OCI-LY7 (cell line): ENCODE results near the gene WEE2. TPM values are rescaled to one million over a fixed set of nuclear protein-coding genes. Genes with fewer than 3 reads are reported as not detected.

Source experiments
- BruUV-seq: library from RNA; stranded (reverse); fragments of 400-500 nt; replicated peaks from 2 replicates; lab custom pipeline; 2021; lab: Mats Ljungman, UMichigan
- CTCF ChIA-PET: fragments of 300-600 bp; sonication (Branson Sonifier 250); formaldehyde crosslinking; loops from one replicate; lab custom pipeline; 2022; ENCODE audit warnings: antibody characterized with exemption; ENCODE audit not compliant: unreplicated experiment; lab: Charles Lee
- POLR2A ChIA-PET: fragments of 300-600 bp; sonication (Branson Sonifier 250); formaldehyde crosslinking; loops from one replicate; lab custom pipeline; 2022; ENCODE audit warnings: antibody characterized with exemption; lab: Charles Lee
- DNase-seq: peaks from one replicate; pipeline ENCODE4 v3.0.0-alpha.2; 2015; ENCODE audit warnings: low spot score
- H2AFZ ChIP-seq: fragments of 200-600 bp; sonication (generic), shearing (Covaris generic); 2 replicates; pipeline ENCODE4 v1.6.1; 2014; ENCODE audit warnings: mild to moderate bottlenecking, antibody characterized with exemption, low read length, moderate library complexity
- H3K27ac ChIP-seq: fragments of 200-600 bp; sonication (generic); 2 replicates; pipeline ENCODE4 v1.5.1; 2014; ENCODE audit warnings: mixed run types, low read depth, mild to moderate bottlenecking, moderate library complexity, low read length, inconsistent platforms; ENCODE audit not compliant: poor library complexity, severe bottlenecking
- H3K36me3 ChIP-seq: fragments of 200-600 bp; sonication (generic); 2 replicates; pipeline ENCODE4 v1.6.1; 2014; ENCODE audit warnings: mild to moderate bottlenecking, antibody characterized with exemption, low read length, moderate library complexity, mixed read lengths; ENCODE audit not compliant: insufficient read depth
- H3K4me1 ChIP-seq: fragments of 200-600 bp; sonication (generic); 2 replicates; pipeline ENCODE4 v1.5.1; 2014; ENCODE audit warnings: mild to moderate bottlenecking, low read length; ENCODE audit not compliant: insufficient read depth, poor library complexity, severe bottlenecking
- H3K4me2 ChIP-seq: fragments of 200-600 bp; sonication (generic); 2 replicates; pipeline ENCODE4 v1.6.1; 2014; ENCODE audit warnings: mild to moderate bottlenecking, low read length
- H3K4me3 ChIP-seq: fragments of 200-600 bp; sonication (generic); 2 replicates; pipeline ENCODE4 v1.5.1; 2014; ENCODE audit warnings: mild to moderate bottlenecking, low read depth, low read length; ENCODE audit not compliant: poor library complexity, severe bottlenecking
- H3K79me2 ChIP-seq: fragments of 200-600 bp; sonication (generic); 2 replicates; pipeline ENCODE4 v1.6.1; 2016; ENCODE audit warnings: low read depth, mild to moderate bottlenecking, low read length, moderate library complexity, mixed read lengths; ENCODE audit not compliant: insufficient read depth
- H3K9me2 ChIP-seq: fragments of 200-600 bp; sonication (generic); 2 replicates; pipeline ENCODE4 v1.6.1; 2016; ENCODE audit warnings: mild to moderate bottlenecking, low read length, mixed read lengths; ENCODE audit not compliant: insufficient read depth
- H3K9me3 ChIP-seq: fragments of 200-600 bp; sonication (generic); 2 replicates; pipeline ENCODE4 v1.6.1; 2014; ENCODE audit warnings: mild to moderate bottlenecking, mixed run types, low read length, mixed read lengths
- H4K20me1 ChIP-seq: fragments of 200-600 bp; sonication (generic); 2 replicates; pipeline ENCODE4 v1.6.1; 2014; ENCODE audit warnings: mild to moderate bottlenecking, antibody characterized with exemption, low read length, moderate library complexity, mixed read lengths; ENCODE audit not compliant: insufficient read depth
- EZH2phosphoT487 ChIP-seq: fragments of 200-600 bp; sonication (generic); IDR thresholded peaks from 2 replicates; pipeline ENCODE4 v1.6.1; 2018; ENCODE audit warnings: low read depth, borderline replicate concordance, mild to moderate bottlenecking, mixed run types, antibody characterized with exemption, low read length, moderate library complexity, mixed read lengths
- intact Hi-C: fragments of 100-400 bp; cut with micrococcal nuclease; formaldehyde crosslinking; loops from one replicate; pipeline ENCODE4 v1.10.0; 2022; ENCODE audit not compliant: unreplicated experiment
- total RNA-seq, 2 experiments: library from RNA; depleted of rRNA in 1 of 2; stranded (reverse); fragments of >200 nt in 1 of 2; shearing (Covaris generic) in 1 of 2; gene quantifications; 2 replicates each; pipeline ENCODE4 v1.2.3, GENCODE V29; 2014 to 2022
- TF ChIP-seq, protein P1 (sequence below): fragments of 200-600 bp; sonication (generic); conservative IDR thresholded peaks from 2 replicates; pipeline ENCODE4 v1.5.1; 2014; ENCODE audit warnings: mild to moderate bottlenecking, antibody characterized with exemption, low read length, moderate library complexity, mixed read lengths

The WEE2 gene
- total RNA-seq, 2 experiments from 2014 or later: not detected

GRCh38 chr7:141702892-141703291 is 5.3 kb upstream of the WEE2 start:
- H2AFZ ChIP-seq: no peak overlapping the region
- no peak overlapping the region for H3K4me2 ChIP-seq
- POLR2A ChIA-PET: interaction anchor here (0.6 to 1.7 kb wide), 6 partner anchors 13 to 50 kb away, joined by 3 to 4 read pairs (median 3); no protein-coding TSS in a partner anchor
- H3K9me2 ChIP-seq: no peaks in the 10 kb centered on the region
- CTCF ChIA-PET: interaction anchor here (1.1 kb wide), 1 partner anchor 12 kb away, joined by 9 read pairs; no protein-coding TSS in a partner anchor
- no TSS peak for BruUV-seq
- H3K4me1 ChIP-seq: peaks cover 9% of the 10 kb centered on the region
- no peak overlapping the region for H3K4me3 ChIP-seq
- H3K79me2 ChIP-seq: no peaks in the 10 kb centered on the region
- H4K20me1 ChIP-seq: no peaks in the 10 kb centered on the region
- intact Hi-C loops: loop anchor here (1.0 kb wide), 1 partner anchor 35 kb away; the partner anchor contains the start of gene SSBP1
- H3K9me3 ChIP-seq: no peaks in the 10 kb centered on the region
- H3K27ac ChIP-seq: no peak overlapping the region
- DNase-seq: no peak
- no peaks in the 10 kb centered on the region for H3K36me3 ChIP-seq
- TF ChIP-seq, protein P1, sequence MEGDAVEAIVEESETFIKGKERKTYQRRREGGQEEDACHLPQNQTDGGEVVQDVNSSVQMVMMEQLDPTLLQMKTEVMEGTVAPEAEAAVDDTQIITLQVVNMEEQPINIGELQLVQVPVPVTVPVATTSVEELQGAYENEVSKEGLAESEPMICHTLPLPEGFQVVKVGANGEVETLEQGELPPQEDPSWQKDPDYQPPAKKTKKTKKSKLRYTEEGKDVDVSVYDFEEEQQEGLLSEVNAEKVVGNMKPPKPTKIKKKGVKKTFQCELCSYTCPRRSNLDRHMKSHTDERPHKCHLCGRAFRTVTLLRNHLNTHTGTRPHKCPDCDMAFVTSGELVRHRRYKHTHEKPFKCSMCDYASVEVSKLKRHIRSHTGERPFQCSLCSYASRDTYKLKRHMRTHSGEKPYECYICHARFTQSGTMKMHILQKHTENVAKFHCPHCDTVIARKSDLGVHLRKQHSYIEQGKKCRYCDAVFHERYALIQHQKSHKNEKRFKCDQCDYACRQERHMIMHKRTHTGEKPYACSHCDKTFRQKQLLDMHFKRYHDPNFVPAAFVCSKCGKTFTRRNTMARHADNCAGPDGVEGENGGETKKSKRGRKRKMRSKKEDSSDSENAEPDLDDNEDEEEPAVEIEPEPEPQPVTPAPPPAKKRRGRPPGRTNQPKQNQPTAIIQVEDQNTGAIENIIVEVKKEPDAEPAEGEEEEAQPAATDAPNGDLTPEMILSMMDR: no peak
- no peak for TF ChIP-seq EZH2phosphoT487

GRCh38 chr7:141704112-141704511 is 4.0 kb upstream of the WEE2 start:
- intact Hi-C loops: no loop called here
- no peaks in the 10 kb centered on the region for H3K9me2 ChIP-seq
- no peak overlapping the region for H3K4me3 ChIP-seq
- CTCF ChIA-PET: no interaction called here
- DNase-seq: no peak
- no peak for TF ChIP-seq EZH2phosphoT487
- TF ChIP-seq, protein P1: no peak
- H3K79me2 ChIP-seq: no peaks in the 10 kb centered on the region
- H2AFZ ChIP-seq: no peak overlapping the region
- H3K4me1 ChIP-seq: peaks cover 9% of the 10 kb centered on the region
- no peak overlapping the region for H3K4me2 ChIP-seq
- POLR2A ChIA-PET: interaction anchor here (1.0 kb wide), 1 partner anchor 19 kb away, joined by 4 read pairs; no protein-coding TSS in a partner anchor
- no TSS peak for BruUV-seq
- no peak overlapping the region for H3K27ac ChIP-seq
- H3K36me3 ChIP-seq: no peaks in the 10 kb centered on the region
- H3K9me3 ChIP-seq: no peaks in the 10 kb centered on the region
- H4K20me1 ChIP-seq: no peaks in the 10 kb centered on the region

- H2AFZ ChIP-seq: no peak overlapping the region
- no peak for DNase-seq
- no peaks in the 10 kb centered on the region for H3K9me2 ChIP-seq
- peaks cover 9% of the 10 kb centered on the region for H3K4me1 ChIP-seq
- H3K79me2 ChIP-seq: no peaks in the 10 kb centered on the region
- no peak overlapping the region for H3K4me3 ChIP-seq
- intact Hi-C loops: no loop called here
- no peaks in the 10 kb centered on the region for H4K20me1 ChIP-seq
- no peaks in the 10 kb centered on the region for H3K36me3 ChIP-seq
- H3K4me2 ChIP-seq: no peak overlapping the region
- TF ChIP-seq, protein P1: no peak
- TF ChIP-seq EZH2phosphoT487: no peak
- BruUV-seq: no TSS peak
- ChIA-PET CTCF (no interaction called here), POLR2A (interaction anchor here (1.0 to 1.5 kb wide), 2 partner anchors 9 to 18 kb away, joined by 3 to 4 read pairs; no protein-coding TSS in a partner anchor)
- no peak overlapping the region for H3K27ac ChIP-seq
- no peaks in the 10 kb centered on the region for H3K9me3 ChIP-seq
Observed at GRCh38 chr7:141704741-141705140, 3.4 kb upstream of the WEE2 start.
